Fibroblast of villous mesenchyme (primary cell): ENCODE results near the gene EXOSC7. TPM values are rescaled to one million over a fixed set of nuclear protein-coding genes. Genes with fewer than 3 reads are reported as not detected.

ENCODE experiments used
- DNase-seq: peaks from one replicate; pipeline ENCODE4 v3.0.0-alpha.2; 2010; ENCODE audit warnings: low read depth
- H3K4me3 ChIP-seq: 2 replicates; pipeline ENCODE4 v1.5.1; 2011; ENCODE audit warnings: low read depth, mild to moderate bottlenecking, low read length
- total RNA-seq: library from RNA; depleted of rRNA; stranded (reverse); fragments of >200 nt; gene quantifications from 2 replicates; pipeline ENCODE4 v1.2.3, GENCODE V29; 2012
- TF ChIP-seq, protein P1 (sequence below): IDR thresholded peaks from 2 replicates; pipeline ENCODE4 v1.5.1; 2012; ENCODE audit warnings: low read depth, mild to moderate bottlenecking, low read length; ENCODE audit not compliant: insufficient read depth

The EXOSC7 gene
- total RNA-seq, 1 donor = 32.4 TPM

DNA sequence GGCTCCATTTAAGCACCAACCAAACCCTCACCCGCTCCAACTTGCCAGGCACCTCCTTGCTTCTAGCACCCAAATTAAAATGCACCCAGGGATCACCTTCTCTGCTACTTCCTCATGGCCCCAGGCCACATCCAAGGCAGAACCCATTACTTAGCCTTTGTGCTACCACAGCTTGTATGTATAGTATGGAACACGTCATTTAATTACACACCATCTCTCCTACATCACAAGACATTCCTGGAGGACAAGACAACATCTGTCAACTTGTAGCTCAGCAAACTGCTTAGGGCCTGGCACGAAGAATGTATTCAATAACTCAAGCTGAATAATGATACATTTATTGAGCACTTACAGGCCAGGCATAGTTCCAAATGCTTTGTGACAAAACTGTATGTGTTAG lies 23.4 kb upstream of the EXOSC7 start:
- no peak for DNase-seq
- H3K4me3 ChIP-seq = no peak overlapping the region
- TF ChIP-seq, protein P1, sequence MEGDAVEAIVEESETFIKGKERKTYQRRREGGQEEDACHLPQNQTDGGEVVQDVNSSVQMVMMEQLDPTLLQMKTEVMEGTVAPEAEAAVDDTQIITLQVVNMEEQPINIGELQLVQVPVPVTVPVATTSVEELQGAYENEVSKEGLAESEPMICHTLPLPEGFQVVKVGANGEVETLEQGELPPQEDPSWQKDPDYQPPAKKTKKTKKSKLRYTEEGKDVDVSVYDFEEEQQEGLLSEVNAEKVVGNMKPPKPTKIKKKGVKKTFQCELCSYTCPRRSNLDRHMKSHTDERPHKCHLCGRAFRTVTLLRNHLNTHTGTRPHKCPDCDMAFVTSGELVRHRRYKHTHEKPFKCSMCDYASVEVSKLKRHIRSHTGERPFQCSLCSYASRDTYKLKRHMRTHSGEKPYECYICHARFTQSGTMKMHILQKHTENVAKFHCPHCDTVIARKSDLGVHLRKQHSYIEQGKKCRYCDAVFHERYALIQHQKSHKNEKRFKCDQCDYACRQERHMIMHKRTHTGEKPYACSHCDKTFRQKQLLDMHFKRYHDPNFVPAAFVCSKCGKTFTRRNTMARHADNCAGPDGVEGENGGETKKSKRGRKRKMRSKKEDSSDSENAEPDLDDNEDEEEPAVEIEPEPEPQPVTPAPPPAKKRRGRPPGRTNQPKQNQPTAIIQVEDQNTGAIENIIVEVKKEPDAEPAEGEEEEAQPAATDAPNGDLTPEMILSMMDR = no peak

DNA sequence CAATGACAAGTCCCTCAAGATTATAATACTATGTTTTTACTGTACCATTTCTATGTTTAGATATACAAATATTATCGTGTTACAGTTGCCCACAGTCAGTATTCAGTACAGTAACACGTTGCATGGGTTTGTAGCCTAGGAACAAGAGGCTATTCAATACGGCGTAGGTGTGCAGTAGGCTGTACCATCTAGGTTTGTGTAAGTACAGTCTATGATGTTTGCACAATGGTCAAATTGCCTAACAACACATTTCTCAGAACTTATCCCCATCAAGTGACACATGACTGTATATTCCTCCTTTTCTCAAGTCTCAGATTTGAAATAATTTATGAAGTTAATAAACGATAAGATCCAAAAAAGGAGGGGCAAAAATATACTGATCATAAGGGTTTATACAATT lies 21.7 kb upstream of the EXOSC7 start:
- H3K4me3 ChIP-seq = no peak overlapping the region
- TF ChIP-seq, protein P1 = no peak

GRCh38 chr3:44954962-44955361 lies 21.1 kb upstream of the EXOSC7 start:
- peak; percentile 34 for DNase-seq
- no peak overlapping the region for H3K4me3 ChIP-seq
- TF ChIP-seq, protein P1 = no peak

More for the DNA sequence above, 21.7 kb upstream of the EXOSC7 start:
- no peak for DNase-seq

- TF ChIP-seq, protein P1 = no peak
- H3K4me3 ChIP-seq = no peak overlapping the region
- no peak for DNase-seq
Observed at GRCh38 chr3:44955917-44956316, 20.1 kb upstream of the EXOSC7 start.

DNA sequence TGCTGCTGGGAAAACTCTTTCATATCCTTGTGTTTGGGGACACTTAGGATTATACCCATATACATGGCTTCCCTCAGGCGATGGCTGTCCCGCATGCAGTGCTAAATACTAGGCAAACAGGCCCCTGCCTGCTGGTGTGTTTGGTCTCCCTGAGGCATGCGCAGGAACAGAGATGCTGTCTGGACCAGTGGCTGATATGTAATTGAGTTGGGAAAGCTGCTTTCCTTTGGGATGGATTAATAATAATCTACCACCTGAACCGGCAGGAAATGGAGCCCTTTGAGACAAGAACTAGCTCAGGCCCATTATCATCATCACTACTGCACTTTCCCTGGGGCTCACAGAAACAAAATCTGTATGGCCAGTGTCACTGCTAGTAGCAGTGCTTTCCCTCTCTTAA lies 18.1 kb upstream of the EXOSC7 start:
- DNase-seq = no peak
- TF ChIP-seq, protein P1 = no peak
- H3K4me3 ChIP-seq = no peak overlapping the region

- no peak overlapping the region for H3K4me3 ChIP-seq
- TF ChIP-seq, protein P1 = no peak
- DNase-seq = no peak
Observed at GRCh38 chr3:44958386-44958785, 17.7 kb upstream of the EXOSC7 start.

GRCh38 chr3:44960387-44961026 lies 15.5 kb upstream of the EXOSC7 start:
- TF ChIP-seq, protein P1 = no peak
- no peak overlapping the region for H3K4me3 ChIP-seq
- DNase-seq = no peak
